ENCODE measurements around the gene NINJ2. TPM values are rescaled to one million over a fixed set of nuclear protein-coding genes. Genes with fewer than 3 reads are reported as not detected.

NINJ2 gene
- total RNA-seq, 1 donor from 2014 or later: 0.76 TPM

DNA sequence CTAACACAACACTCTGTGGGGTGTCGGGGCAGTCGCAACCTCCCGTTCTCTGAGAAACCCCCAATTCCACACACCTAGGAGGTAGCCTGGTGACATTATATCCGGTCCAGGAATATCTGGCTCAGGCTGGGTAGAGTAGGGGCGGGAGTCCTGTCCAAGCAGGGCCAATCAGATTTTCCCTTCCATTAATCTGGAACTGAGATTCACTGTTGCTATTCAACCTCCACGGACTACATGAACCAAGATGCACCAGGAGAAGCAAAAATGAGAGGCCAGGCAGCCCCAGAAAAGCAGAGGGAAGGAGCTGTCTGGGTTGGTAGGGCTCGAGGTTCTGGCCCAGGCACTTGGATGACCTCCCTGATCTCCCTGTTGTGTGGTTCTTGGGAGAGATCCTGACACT is 51.0 kb downstream of the NINJ2 start:
- peaks cover 4% of the 10 kb centered on the region for H3K9me3 Mint-ChIP-seq (ENCODE audit: unreplicated experiment)
- peaks cover 11% of the 10 kb centered on the region for H3K4me1 Mint-ChIP-seq (ENCODE audit: low read depth, unreplicated experiment)
- H3K4me3 Mint-ChIP-seq (ENCODE audit: unreplicated experiment): no peak overlapping the region

DNA sequence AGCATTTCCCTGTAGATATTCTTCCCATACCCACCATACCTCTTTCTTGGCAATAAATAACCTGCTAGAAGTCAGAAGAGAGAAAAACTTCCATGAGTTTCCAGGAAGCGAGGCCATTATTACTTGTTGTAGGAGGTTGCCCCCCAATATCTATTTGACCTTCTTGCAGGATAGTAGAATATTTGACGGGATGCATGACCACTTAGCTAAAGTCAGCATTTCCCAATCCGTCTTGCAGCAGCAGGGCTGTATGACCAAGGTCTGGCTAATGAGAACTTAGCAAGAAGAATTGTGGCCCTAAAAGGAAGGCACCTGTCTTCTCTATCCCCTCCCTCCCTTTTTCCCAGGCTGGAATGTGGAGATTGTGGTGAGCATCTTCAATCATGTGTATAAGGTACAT is 51.5 kb downstream of the NINJ2 start:
- Mint-ChIP-seq H3K27ac (ENCODE audit: unreplicated experiment) (no peak overlapping the region), H3K27me3 (ENCODE audit: unreplicated experiment) (peaks cover 1% of the 10 kb centered on the region), H3K36me3 (ENCODE audit: unreplicated experiment) (no peaks in the 10 kb centered on the region), H3K9me3 (ENCODE audit: unreplicated experiment) (peaks cover 4% of the 10 kb centered on the region), H3K4me3 (ENCODE audit: unreplicated experiment) (no peak overlapping the region), H3K4me1 (ENCODE audit: low read depth, unreplicated experiment) (peaks cover 9% of the 10 kb centered on the region)
- TF ChIP-seq, protein P1, sequence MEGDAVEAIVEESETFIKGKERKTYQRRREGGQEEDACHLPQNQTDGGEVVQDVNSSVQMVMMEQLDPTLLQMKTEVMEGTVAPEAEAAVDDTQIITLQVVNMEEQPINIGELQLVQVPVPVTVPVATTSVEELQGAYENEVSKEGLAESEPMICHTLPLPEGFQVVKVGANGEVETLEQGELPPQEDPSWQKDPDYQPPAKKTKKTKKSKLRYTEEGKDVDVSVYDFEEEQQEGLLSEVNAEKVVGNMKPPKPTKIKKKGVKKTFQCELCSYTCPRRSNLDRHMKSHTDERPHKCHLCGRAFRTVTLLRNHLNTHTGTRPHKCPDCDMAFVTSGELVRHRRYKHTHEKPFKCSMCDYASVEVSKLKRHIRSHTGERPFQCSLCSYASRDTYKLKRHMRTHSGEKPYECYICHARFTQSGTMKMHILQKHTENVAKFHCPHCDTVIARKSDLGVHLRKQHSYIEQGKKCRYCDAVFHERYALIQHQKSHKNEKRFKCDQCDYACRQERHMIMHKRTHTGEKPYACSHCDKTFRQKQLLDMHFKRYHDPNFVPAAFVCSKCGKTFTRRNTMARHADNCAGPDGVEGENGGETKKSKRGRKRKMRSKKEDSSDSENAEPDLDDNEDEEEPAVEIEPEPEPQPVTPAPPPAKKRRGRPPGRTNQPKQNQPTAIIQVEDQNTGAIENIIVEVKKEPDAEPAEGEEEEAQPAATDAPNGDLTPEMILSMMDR (IDR thresholded peaks at IDR 0.05; ENCODE audit: partially characterized antibody, unreplicated experiment): no peak
- no peak for DNase-seq

More for the DNA sequence above, 51.0 kb downstream of the NINJ2 start:
- H3K36me3 Mint-ChIP-seq (ENCODE audit: unreplicated experiment): no peaks in the 10 kb centered on the region
- no peak overlapping the region for H3K27ac Mint-ChIP-seq (ENCODE audit: unreplicated experiment)
- no peak for DNase-seq
- H3K27me3 Mint-ChIP-seq (ENCODE audit: unreplicated experiment): peaks cover 1% of the 10 kb centered on the region
- TF ChIP-seq, protein P1 (IDR thresholded peaks at IDR 0.05; ENCODE audit: partially characterized antibody, unreplicated experiment): no peak

DNA sequence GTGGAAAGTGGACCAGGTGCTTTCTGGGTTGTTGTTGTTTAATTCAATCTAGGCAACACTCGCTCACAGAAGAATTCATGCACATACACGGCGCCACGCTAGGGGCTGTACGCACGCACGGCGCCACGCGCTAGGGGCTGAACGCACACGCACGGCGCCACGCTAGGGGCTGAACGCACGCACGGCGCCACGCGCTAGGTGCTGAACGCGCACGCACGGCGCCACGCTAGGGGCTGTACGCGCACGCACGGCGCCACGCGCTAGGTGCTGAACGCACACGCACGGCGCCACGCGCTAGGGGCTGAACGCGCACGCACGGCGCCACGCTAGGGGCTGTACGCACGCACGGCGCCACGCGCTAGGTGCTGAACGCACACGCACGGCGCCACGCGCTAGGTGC is 54.3 kb downstream of the NINJ2 start:
- TF ChIP-seq, protein P1 (IDR thresholded peaks at IDR 0.05; ENCODE audit: partially characterized antibody, unreplicated experiment): no peak
- Mint-ChIP-seq H3K4me1 (ENCODE audit: low read depth, unreplicated experiment) (peaks cover 4% of the 10 kb centered on the region), H3K4me3 (ENCODE audit: unreplicated experiment) (no peak overlapping the region), H3K36me3 (ENCODE audit: unreplicated experiment) (no peaks in the 10 kb centered on the region), H3K27me3 (ENCODE audit: unreplicated experiment) (no peaks in the 10 kb centered on the region), H3K27ac (ENCODE audit: unreplicated experiment) (no peak overlapping the region), H3K9me3 (ENCODE audit: unreplicated experiment) (peaks cover 5% of the 10 kb centered on the region)
- DNase-seq: no peak

DNA sequence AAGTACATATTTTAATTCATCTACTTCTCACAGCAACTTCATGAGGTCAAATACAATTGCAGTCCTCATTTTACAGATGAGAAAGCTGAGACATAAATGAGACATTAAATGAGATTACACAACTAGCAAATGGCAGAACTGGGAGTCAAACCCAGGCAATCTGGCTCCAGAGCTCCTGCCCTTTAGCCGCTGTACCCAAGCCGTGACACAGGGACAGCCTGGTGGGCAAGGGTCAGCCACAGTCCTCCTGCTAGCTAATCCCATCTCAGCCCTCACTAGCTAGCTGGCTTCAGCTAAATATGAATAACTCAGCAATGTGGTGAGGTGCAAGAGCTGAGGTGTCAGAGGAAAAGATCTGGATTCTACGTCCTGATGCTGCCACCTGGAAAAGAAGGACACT is 54.8 kb downstream of the NINJ2 start:
- Mint-ChIP-seq H3K27ac (ENCODE audit: unreplicated experiment) (no peak overlapping the region), H3K4me3 (ENCODE audit: unreplicated experiment) (no peak overlapping the region), H3K36me3 (ENCODE audit: unreplicated experiment) (no peaks in the 10 kb centered on the region), H3K4me1 (ENCODE audit: low read depth, unreplicated experiment) (peaks cover 4% of the 10 kb centered on the region), H3K27me3 (ENCODE audit: unreplicated experiment) (no peaks in the 10 kb centered on the region), H3K9me3 (ENCODE audit: unreplicated experiment) (peaks cover 5% of the 10 kb centered on the region)
- TF ChIP-seq, protein P1 (IDR thresholded peaks at IDR 0.05; ENCODE audit: partially characterized antibody, unreplicated experiment): no peak
- no peak for DNase-seq

DNA sequence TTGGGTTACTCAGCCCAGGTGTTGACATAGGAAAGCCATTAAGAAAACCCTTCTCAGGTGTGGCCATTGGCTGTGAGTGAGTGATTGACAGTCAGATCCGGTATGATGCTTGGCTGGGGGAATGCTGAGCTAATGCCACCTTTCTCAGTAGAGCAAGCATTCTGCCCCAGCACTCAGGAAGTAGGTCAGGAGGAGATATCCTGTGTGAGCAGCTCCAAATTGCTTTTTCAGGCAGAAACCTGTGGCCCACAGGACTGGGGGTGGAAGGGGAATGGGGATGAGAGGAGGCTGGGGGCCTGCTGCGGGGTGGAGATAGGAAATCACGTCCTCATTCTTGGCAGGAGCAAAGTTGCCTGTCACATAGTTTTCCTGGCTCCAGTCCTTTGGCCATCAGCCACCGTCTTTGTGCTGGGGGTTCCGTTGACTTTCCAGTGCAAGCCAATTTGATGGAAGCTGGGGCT is 55.7 kb downstream of the NINJ2 start:
- no peak overlapping the region for H3K27ac Mint-ChIP-seq (ENCODE audit: unreplicated experiment)
- H3K27me3 Mint-ChIP-seq (ENCODE audit: unreplicated experiment): peaks cover 2% of the 10 kb centered on the region
- no peak overlapping the region for H3K4me3 Mint-ChIP-seq (ENCODE audit: unreplicated experiment)
- H3K4me1 Mint-ChIP-seq (ENCODE audit: low read depth, unreplicated experiment): peaks cover 4% of the 10 kb centered on the region
- no peak for DNase-seq
- H3K36me3 Mint-ChIP-seq (ENCODE audit: unreplicated experiment): no peaks in the 10 kb centered on the region
- TF ChIP-seq, protein P1 (IDR thresholded peaks at IDR 0.05; ENCODE audit: partially characterized antibody, unreplicated experiment): no peak
- H3K9me3 Mint-ChIP-seq (ENCODE audit: unreplicated experiment): peaks cover 7% of the 10 kb centered on the region
